DMS 273 (cell line): Measurements from ENCODE around the gene ATP2C2.

Experiments
- DNase-seq: peaks from one replicate; lab custom pipeline; 2025; ENCODE audit not compliant: unreplicated experiment; lab: John Stamatoyannopoulos, UW

ATP2C2 gene

GRCh38 chr16:84508502-84508901 lies 140.2 kb downstream of the ATP2C2 start:
- DNase-seq: no peak

- DNase-seq: no peak
Observed at GRCh38 chr16:84509032-84509950, 141.0 kb downstream of the ATP2C2 start.

GRCh38 chr16:84511180-84511800 lies 143.0 kb downstream of the ATP2C2 start:
- peak; percentile 92 for DNase-seq

DNA sequence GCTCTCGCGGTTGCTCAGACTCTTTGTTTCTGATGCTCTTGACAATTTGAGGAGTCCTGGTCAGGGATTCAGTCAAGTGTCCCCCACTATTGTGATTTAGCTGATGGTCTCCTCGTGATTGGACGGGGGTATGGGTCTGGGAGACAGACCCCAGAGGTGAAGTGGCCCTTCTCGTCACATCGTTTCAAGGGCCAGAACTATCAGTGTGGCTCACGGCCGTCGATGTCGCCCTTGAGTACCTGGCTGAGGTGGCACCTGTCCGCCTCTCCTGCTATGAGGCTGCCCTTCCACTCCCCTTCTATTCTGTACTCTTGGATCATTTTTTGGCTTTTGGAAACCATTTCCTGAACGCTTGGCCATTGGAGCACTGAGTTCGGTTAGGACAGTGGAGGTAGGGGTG lies 143.5 kb downstream of the ATP2C2 start:
- no peak for DNase-seq

DNA sequence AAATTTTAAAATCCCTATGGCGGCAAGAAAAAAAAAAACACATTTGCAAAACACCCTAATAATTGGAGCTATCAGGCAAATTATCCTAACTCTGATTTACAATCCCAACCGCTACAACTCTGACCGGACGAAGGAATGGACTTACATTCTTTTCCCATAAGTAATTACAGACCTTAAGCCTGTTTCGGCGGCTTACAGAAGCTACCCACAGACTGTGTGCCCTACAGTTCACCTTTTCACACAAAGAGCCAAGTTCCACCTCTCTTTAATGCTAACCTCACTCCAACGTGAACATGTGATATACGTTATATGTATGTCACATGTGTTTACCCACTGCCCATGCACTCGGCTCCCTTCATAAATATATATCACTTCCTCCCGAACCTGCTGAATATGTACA lies 144.8 kb downstream of the ATP2C2 start:
- no peak for DNase-seq

GRCh38 chr16:84513666-84514065 lies 145.3 kb downstream of the ATP2C2 start:
- DNase-seq: no peak
